Measurements from ENCODE around the gene MACROH2A2.

MACROH2A2 gene

GRCh38 chr10:70118196-70118595, 65.5 kb downstream of the MACROH2A2 start:
- Histone ChIP-seq H3K27ac (no peak overlapping the region), H3K4me2 (no peak overlapping the region), H3K36me3 (ENCODE audit: insufficient read depth) (no peaks in the 10 kb centered on the region), H3K4me3 (IDR thresholded peaks at IDR 0.05; ENCODE audit: insufficient read depth, low read depth, low read length) (no peak overlapping the region), H3K9ac (no peak overlapping the region), H4K20me1 (ENCODE audit: insufficient read depth) (no peaks in the 10 kb centered on the region), H3K79me2 (ENCODE audit: insufficient read depth, low read depth) (no peaks in the 10 kb centered on the region), H3K4me1 (ENCODE audit: low read depth, poor library complexity, severe bottlenecking) (no peaks in the 10 kb centered on the region), H3K27me3 (ENCODE audit: insufficient read depth, low read depth) (no peaks in the 10 kb centered on the region), H2AFZ (ENCODE audit: low read depth) (no peak overlapping the region)
- no peak for TF ChIP-seq CTCF (conservative IDR thresholded peaks at IDR 0.05; ENCODE audit: low read depth, low read length)

- Histone ChIP-seq H3K4me2 (no peak overlapping the region), H4K20me1 (ENCODE audit: insufficient read depth) (no peaks in the 10 kb centered on the region), H3K27ac (no peak overlapping the region), H3K79me2 (ENCODE audit: insufficient read depth, low read depth) (no peaks in the 10 kb centered on the region), H3K9ac (no peak overlapping the region), H3K27me3 (ENCODE audit: insufficient read depth, low read depth) (no peaks in the 10 kb centered on the region), H2AFZ (ENCODE audit: low read depth) (no peak overlapping the region), H3K4me3 (IDR thresholded peaks at IDR 0.05; ENCODE audit: insufficient read depth, low read depth, low read length) (no peak overlapping the region), H3K4me1 (ENCODE audit: low read depth, poor library complexity, severe bottlenecking) (no peaks in the 10 kb centered on the region), H3K36me3 (ENCODE audit: insufficient read depth) (no peaks in the 10 kb centered on the region)
- TF ChIP-seq CTCF (conservative IDR thresholded peaks at IDR 0.05; ENCODE audit: low read depth, low read length): no peak
Observed at GRCh38 chr10:70119197-70119596, 66.6 kb downstream of the MACROH2A2 start.

DNA sequence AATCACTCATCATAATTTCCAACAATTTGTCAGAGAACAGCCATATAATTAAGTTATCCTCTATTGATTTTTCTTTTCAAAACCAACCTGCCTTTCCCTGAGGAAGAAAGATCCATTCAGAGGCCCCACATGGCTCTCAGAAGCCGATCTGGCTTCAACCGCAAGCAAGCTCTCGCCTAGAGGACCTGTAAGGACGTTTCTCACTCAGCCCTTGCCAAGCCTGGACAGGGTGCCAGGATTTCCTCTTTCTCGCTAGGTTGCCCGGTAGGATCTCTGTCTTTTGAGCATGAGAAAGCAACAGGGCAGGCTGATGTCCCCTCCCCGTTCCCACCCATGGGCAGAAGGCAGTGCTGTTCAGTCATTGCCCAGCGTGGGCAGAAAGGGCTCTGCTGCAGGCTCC, 67.0 kb downstream of the MACROH2A2 start:
- peaks cover 3% of the 10 kb centered on the region for H3K4me1 ChIP-seq (ENCODE audit: low read depth, poor library complexity, severe bottlenecking)
- H3K79me2 ChIP-seq (ENCODE audit: insufficient read depth, low read depth): no peaks in the 10 kb centered on the region
- no peaks in the 10 kb centered on the region for H4K20me1 ChIP-seq (ENCODE audit: insufficient read depth)
- no peak overlapping the region for H2AFZ ChIP-seq (ENCODE audit: low read depth)
- H3K4me2 ChIP-seq: no peak overlapping the region
- no peak overlapping the region for H3K4me3 ChIP-seq (IDR thresholded peaks at IDR 0.05; ENCODE audit: insufficient read depth, low read depth, low read length)
- no peak for TF ChIP-seq CTCF (conservative IDR thresholded peaks at IDR 0.05; ENCODE audit: low read depth, low read length)
- no peak overlapping the region for H3K27ac ChIP-seq
- no peaks in the 10 kb centered on the region for H3K36me3 ChIP-seq (ENCODE audit: insufficient read depth)
- no peaks in the 10 kb centered on the region for H3K27me3 ChIP-seq (ENCODE audit: insufficient read depth, low read depth)
- H3K9ac ChIP-seq: no peak overlapping the region

DNA sequence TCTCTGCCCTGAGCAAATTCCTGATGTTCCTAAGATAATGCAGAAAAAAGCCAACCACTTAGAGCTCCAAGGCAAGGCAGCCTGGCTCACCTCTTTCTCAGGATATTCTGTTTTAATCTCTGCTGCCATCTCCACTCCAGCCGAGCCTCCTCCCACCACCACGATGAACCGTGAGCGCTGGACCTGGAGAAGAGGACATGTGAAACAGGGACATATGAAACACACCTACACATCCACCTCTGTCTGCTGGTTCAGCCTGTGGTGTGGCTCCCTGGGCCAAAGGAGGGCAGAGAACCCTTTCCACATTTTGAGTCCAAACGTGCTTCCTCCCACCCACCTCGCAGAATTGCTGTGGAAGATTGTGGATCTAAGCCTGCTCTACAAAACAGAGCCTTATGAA, 67.8 kb downstream of the MACROH2A2 start:
- Histone ChIP-seq H3K4me1 (ENCODE audit: low read depth, poor library complexity, severe bottlenecking) (peaks cover 8% of the 10 kb centered on the region), H4K20me1 (ENCODE audit: insufficient read depth) (no peaks in the 10 kb centered on the region), H3K27ac (no peak overlapping the region), H2AFZ (ENCODE audit: low read depth) (no peak overlapping the region), H3K27me3 (ENCODE audit: insufficient read depth, low read depth) (no peaks in the 10 kb centered on the region), H3K4me2 (no peak overlapping the region), H3K9ac (no peak overlapping the region), H3K4me3 (IDR thresholded peaks at IDR 0.05; ENCODE audit: insufficient read depth, low read depth, low read length) (no peak overlapping the region), H3K79me2 (ENCODE audit: insufficient read depth, low read depth) (no peaks in the 10 kb centered on the region), H3K36me3 (ENCODE audit: insufficient read depth) (no peaks in the 10 kb centered on the region)
- no peak for TF ChIP-seq CTCF (conservative IDR thresholded peaks at IDR 0.05; ENCODE audit: low read depth, low read length)

Data from KMS-11 (cell line).